HG03103 (cell line): ENCODE data around the gene SNTG2.

Source experiments
- ATAC-seq: cut with Tn5 transposase; IDR thresholded peaks from one replicate; pipeline ENCODE4 v1.9.1; 2021; ENCODE audit warnings: low read depth; ENCODE audit not compliant: unreplicated experiment

The SNTG2 gene

DNA sequence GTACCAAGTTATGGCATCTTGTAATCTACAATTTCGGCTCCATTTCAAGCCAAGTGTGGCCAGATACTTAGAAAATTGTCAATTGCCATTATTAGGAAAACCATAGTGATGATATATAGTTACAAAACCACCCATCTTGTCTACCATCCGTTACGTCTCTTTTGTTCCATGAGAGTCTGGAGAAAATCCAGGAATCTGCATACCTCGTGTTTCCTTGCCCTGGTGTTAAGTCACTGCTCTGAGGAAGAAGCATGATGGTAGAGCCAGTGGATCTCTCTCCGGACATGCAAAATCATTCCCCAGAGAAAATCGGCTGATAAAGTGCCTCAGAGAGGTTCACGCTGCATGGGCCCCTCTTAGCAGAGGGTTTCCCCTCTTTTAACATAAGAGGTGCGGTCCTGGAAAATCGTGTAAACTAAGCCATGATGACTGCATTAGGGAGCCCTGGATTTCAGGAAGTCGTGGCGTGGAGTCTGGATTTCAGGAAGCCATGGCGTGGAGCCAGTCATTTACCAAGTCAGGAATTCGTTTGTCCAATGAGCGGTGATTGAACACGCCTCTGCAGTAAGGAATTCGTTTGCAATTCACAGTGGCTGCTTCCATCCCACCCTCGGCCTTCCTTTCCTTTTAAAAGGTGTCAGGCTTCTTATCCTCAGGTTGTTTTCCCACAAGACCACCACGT is 304.2 kb downstream of the SNTG2 start:
- no peak for ATAC-seq

DNA sequence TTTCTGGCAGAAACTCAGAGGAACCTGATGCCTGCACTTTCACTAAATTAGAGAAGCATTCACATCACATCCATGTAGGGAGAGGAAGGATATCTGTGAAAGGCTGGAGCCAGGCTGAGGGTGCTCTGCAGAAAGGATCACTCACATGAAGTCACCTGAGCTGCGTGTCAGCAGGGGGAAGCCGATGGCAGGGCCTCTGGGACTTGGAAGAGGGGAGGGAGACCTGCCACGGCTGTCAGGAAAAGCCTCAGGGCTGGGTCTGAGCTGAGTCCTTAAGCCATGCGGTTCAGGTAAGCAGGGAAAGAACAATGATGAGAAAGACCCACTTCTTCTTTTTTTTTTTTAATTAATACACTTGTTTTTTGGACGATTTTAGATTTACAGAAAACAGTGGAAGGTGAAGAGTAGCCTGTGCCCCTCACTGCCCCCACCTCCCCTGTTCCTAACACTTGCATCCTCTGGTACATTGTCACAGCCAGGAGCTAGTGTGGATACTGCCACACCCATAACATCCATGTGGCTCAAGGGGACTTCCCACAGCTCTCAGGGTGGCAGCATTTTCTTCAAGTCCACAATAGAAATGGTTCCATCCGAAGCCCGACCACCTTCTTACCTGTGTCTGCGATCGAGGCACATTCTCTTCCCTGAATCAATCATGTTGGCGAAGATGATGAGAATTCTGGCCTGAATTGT is 306.1 kb downstream of the SNTG2 start:
- no peak for ATAC-seq

DNA sequence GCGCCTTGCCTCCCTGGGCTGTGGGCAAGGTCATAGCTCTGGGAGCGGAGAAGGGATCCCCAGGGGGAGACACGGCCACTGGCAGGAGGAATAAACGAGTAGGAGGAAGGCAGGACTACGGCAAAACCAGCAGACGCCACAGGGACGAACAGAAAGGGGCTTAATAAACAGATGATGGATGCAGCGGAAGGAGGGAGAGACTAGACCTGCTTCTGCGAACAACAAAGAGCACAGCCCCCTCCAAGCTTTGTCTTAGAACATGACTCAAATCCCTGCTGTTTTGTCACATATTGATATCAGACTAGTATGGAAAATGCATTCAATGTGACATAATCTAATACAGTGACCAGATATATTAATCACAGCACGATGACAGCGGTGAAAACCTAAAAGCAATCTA is 306.7 kb downstream of the SNTG2 start:
- ATAC-seq: no peak

- no peak for ATAC-seq
Observed at GRCh38 chr2:1259746-1260145, 309.1 kb downstream of the SNTG2 start.

GRCh38 chr2:1262609-1263008 is 312.0 kb downstream of the SNTG2 start:
- ATAC-seq: no peak

DNA sequence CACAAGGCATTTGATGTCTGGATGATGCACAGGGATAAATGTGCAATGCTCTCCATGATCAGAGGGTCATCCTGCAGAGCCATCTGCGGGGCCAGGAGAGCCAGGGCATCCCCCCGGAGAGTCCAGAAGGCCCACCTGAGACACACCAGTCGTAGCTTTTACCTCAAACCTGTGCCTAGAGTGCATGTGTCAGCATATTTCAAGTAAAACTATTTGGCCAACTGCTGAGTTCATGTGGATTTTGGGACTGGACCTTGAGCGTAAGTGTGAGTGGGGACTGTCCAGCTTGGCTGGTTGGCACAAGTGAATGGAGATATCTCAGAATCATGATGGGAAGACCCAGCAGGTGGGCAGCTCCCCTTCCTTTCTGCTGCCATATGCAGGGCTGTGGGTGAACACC is 314.8 kb downstream of the SNTG2 start:
- no peak for ATAC-seq

- no peak for ATAC-seq
Observed at GRCh38 chr2:1266351-1266750, 315.7 kb downstream of the SNTG2 start.

GRCh38 chr2:1268034-1268433 is 317.4 kb downstream of the SNTG2 start:
- ATAC-seq: no peak

DNA sequence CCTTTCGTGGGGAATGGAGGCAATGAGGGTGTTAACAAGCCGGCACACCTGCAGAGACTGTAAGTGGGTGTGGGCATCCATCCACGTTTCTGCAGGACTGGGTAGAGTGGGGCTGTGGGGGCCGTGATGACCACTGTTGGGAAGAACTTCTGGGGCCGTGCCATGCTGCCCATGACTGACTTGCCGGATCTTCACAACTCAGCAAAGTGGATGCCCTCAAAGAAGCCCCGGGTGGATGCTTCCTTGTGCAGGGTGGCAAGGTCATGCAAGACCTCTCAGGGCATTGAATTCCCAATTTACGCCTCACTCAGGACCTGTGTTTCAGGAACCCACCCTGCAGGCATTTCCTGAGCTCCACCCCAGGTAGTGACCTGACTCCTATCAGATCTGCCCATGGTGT is 319.2 kb downstream of the SNTG2 start:
- ATAC-seq: no peak

- ATAC-seq: no peak
Observed at GRCh38 chr2:1272835-1273234, 322.2 kb downstream of the SNTG2 start.

DNA sequence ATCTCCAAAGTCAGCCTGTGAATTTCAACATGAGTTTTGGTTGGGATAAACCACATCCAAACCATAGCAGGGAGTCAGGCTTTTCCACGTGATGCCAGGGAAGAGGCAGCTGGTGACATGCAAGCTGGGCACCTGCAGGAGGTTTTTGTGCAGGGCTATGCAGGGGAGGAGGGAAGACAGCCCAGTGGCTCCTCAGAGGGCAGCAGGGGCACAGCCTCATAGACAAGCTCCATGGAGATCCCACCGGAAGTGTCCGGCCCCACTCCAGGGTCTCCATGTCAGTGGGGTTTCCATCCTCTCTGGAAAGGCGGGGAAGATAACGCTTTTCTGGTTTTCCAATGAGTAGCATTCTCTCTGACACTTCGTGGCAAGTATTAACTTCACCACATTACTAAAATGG is 327.0 kb downstream of the SNTG2 start:
- no peak for ATAC-seq

DNA sequence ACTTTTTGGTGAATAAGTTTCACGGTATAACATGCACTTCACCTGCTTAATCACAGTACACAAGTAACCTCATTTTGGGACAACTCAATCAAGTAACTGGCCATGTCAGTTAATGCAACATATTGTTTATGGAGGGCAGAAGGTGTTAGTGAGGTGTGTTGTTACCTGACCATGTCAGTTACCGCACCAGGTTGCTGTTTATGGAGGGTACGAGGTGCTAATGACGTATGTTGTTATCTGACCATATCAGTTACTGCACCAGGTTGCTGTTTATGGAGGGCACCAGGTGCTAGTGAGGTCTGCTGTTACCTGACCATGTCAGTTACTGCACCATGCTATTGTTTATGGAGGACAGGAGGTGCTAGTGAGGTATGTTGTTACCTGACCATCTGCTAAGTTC is 327.5 kb downstream of the SNTG2 start:
- ATAC-seq: no peak

DNA sequence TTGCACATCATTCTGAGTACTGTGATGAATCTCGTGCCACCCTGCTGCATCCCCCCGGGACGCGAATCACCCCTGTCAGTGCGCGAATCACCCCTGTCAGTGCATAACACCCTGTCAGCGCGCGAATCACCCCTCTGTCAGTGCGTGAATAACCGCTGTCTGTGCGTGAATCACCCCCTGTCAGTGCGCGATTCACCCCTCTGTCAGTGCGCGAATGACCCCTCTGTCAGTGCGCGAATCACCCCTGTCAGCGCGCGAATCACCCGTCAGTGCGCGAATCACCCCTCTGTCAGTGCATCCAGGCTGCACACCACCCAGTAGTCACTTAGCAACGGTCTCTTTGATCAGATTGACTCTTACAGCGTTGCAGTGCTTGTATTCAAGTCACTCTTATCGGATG is 328.2 kb downstream of the SNTG2 start:
- ATAC-seq: no peak

GRCh38 chr2:1282552-1282951 is 331.9 kb downstream of the SNTG2 start:
- no peak for ATAC-seq

DNA sequence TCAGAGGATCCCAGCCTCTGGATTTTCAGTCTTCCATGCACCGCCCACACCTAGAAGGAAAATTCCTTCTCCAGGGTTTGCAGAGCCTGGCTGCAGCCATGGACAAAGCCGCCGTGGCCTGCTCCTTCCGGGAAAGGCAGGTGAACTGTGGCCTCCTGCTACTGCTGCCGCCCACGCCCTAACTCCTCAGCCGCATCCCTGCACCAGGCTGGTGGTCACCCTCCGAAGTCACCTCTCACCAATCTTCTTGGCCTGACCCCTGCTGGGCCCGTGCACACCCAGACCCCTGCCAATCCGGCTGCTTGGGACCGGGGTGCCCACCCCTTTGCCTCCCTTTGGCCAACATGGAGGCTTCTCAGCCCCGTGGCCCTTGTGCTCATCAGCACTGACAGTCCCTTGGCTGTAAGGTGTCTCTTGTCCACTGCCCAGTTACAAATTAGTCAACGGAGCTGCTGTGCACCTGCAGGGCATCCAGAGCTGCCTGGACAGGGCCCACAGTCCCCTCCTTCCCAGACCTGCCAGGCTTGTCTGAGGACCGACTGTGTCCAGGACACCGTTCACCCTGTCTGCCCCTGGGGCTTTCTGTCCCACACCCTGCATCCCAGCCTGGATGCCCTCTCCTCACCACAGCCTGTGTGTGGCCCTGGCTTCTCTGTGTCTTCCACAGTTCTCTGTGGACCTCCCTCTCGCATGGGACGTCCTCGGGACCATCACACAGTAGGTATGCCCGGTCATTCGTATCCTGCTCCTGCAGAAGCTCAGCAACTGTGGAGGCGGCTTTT is 332.6 kb downstream of the SNTG2 start:
- ATAC-seq: no peak

- ATAC-seq: no peak
Observed at GRCh38 chr2:1283871-1284270, 333.2 kb downstream of the SNTG2 start.

- no peak for ATAC-seq
Observed at GRCh38 chr2:1286929-1287328, 336.3 kb downstream of the SNTG2 start.

DNA sequence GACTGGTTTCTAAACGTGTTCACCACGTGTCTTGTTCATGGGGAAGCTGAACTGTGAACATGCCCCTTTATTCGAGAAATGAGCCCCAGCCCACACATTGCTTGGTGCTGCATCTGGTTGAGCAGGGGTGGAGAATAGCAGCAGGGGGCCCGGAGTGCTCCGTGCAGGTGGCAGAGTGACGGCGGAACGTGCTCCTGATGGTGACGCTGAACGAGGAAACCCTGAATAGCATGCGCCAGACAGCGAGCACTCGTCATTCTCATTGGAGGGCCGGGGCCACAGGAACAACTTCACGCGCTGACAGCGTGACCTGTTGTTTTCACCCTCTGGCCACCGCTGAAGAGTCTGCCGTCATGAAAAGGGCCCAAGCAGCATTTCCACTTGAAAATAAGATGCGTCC is 336.8 kb downstream of the SNTG2 start:
- ATAC-seq: no peak

DNA sequence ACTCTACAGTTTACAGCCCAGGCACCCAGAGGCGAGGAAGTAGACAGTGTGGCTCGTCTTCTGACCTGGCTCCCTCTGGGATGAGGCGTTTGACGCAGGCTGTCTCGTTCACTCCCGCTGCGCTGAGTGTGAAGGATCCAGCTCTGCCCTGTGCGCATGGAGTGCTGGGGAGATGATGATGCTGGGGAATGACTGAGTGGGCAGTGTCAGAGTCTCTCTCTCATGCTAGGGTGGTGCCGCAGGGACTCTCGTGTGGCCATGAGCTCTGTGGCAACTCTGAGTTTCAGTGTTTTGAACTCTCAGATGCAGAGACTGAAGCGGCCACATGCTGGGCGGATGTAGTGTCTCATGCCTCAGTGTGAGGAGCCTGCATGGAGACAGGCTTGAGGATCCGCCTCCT is 344.3 kb downstream of the SNTG2 start:
- no peak for ATAC-seq

DNA sequence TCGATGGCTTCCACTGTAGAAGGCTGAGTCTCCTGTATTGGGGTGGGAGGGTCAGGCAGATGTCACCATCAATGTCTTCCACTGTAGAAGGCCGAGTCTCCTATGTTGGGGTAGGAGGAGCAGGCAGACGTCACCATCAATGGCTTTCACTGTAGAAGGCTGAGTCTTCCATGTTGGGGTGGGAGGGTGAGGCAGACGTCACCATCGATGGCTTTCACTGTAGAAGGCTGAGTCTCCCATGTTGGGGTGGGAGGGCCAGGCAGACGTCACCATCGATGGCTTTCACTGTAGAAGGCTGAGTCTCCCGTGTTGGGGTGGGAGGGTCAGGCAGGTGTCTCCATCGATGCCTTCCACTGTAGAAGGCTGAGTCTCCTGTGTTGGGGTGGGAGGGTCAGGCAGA is 345.1 kb downstream of the SNTG2 start:
- ATAC-seq: no peak

GRCh38 chr2:1297372-1298159 is 346.9 kb downstream of the SNTG2 start:
- ATAC-seq: no peak
